BJ (cell line): Measurements from ENCODE around the gene DYRK3. TPM values are rescaled to one million over a fixed set of nuclear protein-coding genes. Genes with fewer than 3 reads are reported as not detected.

Experiments used
- CTCF ChIA-PET: fragments of 350-600 bp; formaldehyde crosslinking; extraction: SDS; loops from one replicate; lab custom pipeline; 2021; ENCODE audit warnings: antibody characterized with exemption, inconsistent platforms; lab: Yijun Ruan, JAX
- POLR2A ChIA-PET: fragments of 300-600 bp; sonication (Branson Sonifier 250); formaldehyde crosslinking; extraction: SDS; loops from one replicate; lab custom pipeline; 2021; ENCODE audit warnings: antibody characterized with exemption; lab: Charles Lee
- DNase-seq: peaks from one replicate; pipeline ENCODE4 v3.0.0-alpha.2; 2011; ENCODE audit warnings: low read depth
- H3K27me3 ChIP-seq: 2 replicates; pipeline ENCODE4 v1.6.0; 2011; ENCODE audit warnings: low read length; ENCODE audit not compliant: control insufficient read depth, insufficient read depth
- H3K36me3 ChIP-seq: 2 replicates; pipeline ENCODE4 v1.5.1; 2011; ENCODE audit warnings: low read length; ENCODE audit not compliant: control insufficient read depth, insufficient read depth
- H3K4me3 ChIP-seq: 2 replicates; pipeline ENCODE4 v1.5.1; 2011; ENCODE audit warnings: low read depth, mild to moderate bottlenecking, control low read depth, low read length
- polyA minus RNA-seq: library from RNA; depleted of rRNA, polyadenylated mRNA; stranded (reverse); fragments of >200 nt; gene quantifications from 2 replicates; pipeline ENCODE4 v1.2.3, GENCODE V29; 2011; rRNA and poly(A)+ RNA removed
- polyA plus RNA-seq: library from polyadenylated mRNA; depleted of rRNA; stranded (reverse); fragments of >200 nt; gene quantifications from 2 replicates; pipeline ENCODE4 v1.2.3, GENCODE V29; 2011; rRNA removed
- TF ChIP-seq, protein P1 (sequence below): IDR thresholded peaks from 2 replicates; pipeline ENCODE4 v1.5.1; 2011; ENCODE audit warnings: low read depth, mild to moderate bottlenecking, control low read depth, inconsistent platforms, low read length, moderate library complexity; ENCODE audit not compliant: insufficient read depth

DYRK3 gene
- 7.4 and 10.8 TPM in 2 replicates for polyA plus RNA-seq
- 7.1 and 8.2 TPM in 2 replicates for polyA minus RNA-seq

DNA sequence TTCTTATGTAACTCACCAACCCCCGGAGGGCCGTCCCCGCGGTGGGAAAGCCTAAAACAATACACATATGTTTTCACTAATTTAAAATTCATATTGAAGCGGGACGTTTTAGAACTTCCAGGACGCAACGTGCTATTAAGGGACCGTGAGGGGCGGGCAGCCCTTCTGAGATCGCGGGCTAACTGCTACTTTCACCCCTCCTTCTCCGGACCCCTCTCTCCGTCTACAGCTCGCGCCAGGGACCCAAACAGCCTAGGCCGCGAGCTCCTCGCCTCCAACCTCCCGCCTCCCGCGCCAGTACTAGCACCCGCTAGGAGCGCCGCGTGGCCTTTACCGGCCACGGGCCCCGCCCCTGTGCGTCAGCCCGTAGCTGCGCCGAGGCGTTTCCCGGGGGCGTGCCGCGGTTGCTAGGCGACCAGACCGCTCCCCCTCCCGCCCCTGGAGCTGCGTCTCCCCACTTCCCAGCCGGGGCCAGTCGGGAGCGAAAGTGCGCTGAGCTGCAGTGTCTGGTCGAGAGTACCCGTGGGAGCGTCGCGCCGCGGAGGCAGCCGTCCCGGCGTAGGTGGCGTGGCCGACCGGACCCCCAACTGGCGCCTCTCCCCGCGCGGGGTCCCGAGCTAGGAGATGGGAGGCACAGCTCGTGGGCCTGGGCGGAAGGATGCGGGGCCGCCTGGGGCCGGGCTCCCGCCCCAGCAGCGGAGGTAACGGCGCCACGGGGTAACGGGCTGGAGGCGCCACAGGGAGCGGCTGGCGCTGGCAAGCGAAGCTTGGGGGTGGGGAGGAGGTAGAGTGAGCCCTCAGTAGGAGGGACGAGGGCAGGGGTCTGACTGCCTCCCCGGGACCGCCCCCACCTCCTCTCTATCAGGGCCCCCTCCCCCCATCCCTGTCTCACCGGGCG, at the start of gene DYRK3:
DYRK3 (plus strand) TSS at position 457 of the 898 bp plus-strand sequence; CDS start at position 625, 168 bp downstream.
- ChIA-PET POLR2A (interaction anchor here (0.9 kb wide), 1 partner anchor 23 kb away, joined by 5 read pairs; no protein-coding TSS in a partner anchor), CTCF (interaction anchor here (0.6 to 7.4 kb wide), 26 partner anchors 8 to 347 kb away, joined by 3 to 130 read pairs (median 4); partner anchors contain the start of gene EIF2D)
- no peaks in the 10 kb centered on the region for H3K36me3 ChIP-seq
- TF ChIP-seq, protein P1, sequence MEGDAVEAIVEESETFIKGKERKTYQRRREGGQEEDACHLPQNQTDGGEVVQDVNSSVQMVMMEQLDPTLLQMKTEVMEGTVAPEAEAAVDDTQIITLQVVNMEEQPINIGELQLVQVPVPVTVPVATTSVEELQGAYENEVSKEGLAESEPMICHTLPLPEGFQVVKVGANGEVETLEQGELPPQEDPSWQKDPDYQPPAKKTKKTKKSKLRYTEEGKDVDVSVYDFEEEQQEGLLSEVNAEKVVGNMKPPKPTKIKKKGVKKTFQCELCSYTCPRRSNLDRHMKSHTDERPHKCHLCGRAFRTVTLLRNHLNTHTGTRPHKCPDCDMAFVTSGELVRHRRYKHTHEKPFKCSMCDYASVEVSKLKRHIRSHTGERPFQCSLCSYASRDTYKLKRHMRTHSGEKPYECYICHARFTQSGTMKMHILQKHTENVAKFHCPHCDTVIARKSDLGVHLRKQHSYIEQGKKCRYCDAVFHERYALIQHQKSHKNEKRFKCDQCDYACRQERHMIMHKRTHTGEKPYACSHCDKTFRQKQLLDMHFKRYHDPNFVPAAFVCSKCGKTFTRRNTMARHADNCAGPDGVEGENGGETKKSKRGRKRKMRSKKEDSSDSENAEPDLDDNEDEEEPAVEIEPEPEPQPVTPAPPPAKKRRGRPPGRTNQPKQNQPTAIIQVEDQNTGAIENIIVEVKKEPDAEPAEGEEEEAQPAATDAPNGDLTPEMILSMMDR: 0 out of 2 replicates have a peak, but pooled peaks have one; percentile 13
- DNase-seq: peak; percentile 46
- H3K27me3 ChIP-seq: no peaks in the 10 kb centered on the region
- peak within 1 kb of the TSS; percentile 83 for H3K4me3 ChIP-seq

DNA sequence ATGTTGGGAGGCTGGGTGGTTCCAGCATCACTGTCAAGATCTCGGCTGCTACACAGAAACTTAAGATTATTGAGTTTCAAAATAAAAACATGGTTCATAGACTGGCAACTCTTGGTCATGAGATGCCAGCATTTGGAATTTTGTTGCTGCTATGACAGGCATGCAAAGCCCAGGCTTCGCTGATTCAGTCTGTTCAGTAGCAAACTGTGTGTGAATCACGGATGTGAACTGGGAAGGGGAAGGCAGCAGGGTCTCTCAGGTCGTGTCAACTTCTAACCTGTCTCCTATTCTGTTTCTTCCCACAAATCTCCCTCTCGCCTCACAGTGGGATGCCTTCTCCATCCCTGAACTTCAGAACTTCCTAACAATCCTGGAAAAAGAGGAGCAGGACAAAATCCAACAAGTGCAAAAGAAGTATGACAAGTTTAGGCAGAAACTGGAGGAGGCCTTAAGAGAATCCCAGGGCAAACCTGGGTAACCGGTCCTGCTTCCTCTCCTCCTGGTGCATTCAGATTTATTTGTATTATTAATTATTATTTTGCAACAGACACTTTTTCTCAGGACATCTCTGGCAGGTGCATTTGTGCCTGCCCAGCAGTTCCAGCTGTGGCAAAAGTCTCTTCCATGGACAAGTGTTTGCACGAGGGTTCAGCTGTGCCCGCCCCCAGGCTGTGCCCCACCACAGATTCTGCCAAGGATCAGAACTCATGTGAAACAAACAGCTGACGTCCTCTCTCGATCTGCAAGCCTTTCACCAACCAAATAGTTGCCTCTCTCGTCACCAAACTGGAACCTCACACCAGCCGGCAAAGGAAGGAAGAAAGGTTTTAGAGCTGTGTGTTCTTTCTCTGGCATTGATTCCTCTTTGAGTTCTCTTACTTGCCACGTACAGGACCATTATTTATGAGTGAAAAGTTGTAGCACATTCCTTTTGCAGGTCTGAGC, 48.6 kb upstream of the DYRK3 start:
- TF ChIP-seq, protein P1: no peak
- H3K36me3 ChIP-seq: peaks cover 3% of the 10 kb centered on the region; the same call in 1 of the 2 replicates
- DNase-seq: no peak
- CTCF ChIA-PET: interaction anchor here (0.6 to 7.5 kb wide), 11 partner anchors 25 to 107 kb away, joined by 3 to 150 read pairs (median 4); partner anchors contain the start of genes EIF2D and RASSF5
- no peaks in the 10 kb centered on the region for H3K27me3 ChIP-seq
- POLR2A ChIA-PET: no interaction called here
- no peak overlapping the region for H3K4me3 ChIP-seq

DNA sequence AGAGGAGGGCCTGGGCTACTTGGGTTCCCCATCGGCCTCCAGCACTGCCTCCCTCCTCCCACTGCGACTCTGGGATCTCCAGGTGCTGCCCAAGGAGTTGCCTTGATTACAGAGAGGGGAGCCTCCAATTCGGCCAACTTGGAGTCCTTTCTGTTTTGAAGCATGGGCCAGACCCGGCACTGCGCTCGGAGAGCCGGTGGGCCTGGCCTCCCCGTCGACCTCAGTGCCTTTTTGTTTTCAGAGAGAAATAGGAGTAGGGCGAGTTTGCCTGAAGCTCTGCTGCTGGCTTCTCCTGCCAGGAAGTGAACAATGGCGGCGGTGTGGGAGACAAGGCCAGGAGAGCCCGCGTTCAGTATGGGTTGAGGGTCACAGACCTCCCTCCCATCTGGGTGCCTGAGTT, 47.4 kb upstream of the DYRK3 start:
- POLR2A ChIA-PET: no interaction called here
- Histone ChIP-seq H3K27me3 (no peaks in the 10 kb centered on the region), H3K4me3 (no peak overlapping the region), H3K36me3 (peaks cover 3% of the 10 kb centered on the region; the same call in 1 of the 2 replicates)
- CTCF ChIA-PET: interaction anchor here (0.6 to 7.5 kb wide), 9 partner anchors 24 to 394 kb away, joined by 3 to 150 read pairs (median 4); partner anchors contain the start of gene EIF2D
- TF ChIP-seq, protein P1: no peak
- DNase-seq: no peak

DNA sequence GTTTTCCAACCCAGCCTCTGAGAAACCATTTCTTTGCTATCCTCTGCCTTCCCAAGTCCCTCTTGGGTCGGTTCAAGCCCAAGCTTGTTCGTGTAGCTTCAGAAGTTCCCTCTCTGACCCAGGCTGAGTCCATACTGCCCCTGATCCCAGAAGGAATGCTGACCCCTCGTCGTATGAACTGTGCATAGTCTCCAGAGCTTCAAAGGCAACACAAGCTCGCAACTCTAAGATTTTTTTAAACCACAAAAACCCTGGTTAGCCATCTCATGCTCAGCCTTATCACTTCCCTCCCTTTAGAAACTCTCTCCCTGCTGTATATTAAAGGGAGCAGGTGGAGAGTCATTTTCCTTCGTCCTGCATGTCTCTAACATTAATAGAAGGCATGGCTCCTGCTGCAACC, 46.8 kb upstream of the DYRK3 start:
- no peak overlapping the region for H3K4me3 ChIP-seq
- H3K27me3 ChIP-seq: no peaks in the 10 kb centered on the region
- H3K36me3 ChIP-seq: peaks cover 3% of the 10 kb centered on the region
- CTCF ChIA-PET: interaction anchor here (0.6 to 7.5 kb wide), 8 partner anchors 23 to 394 kb away, joined by 3 to 150 read pairs (median 4); partner anchors contain the start of gene EIF2D
- no peak for DNase-seq
- POLR2A ChIA-PET: no interaction called here
- TF ChIP-seq, protein P1: no peak
